ENCODE data around the gene HOXB5. TPM values are rescaled to one million over a fixed set of nuclear protein-coding genes. Genes with fewer than 3 reads are reported as not detected.

HOXB5 gene
- 1 to 10 TPM in 2 of 4 donors, under 1 TPM in 2; 0.72 to 3.3 (median 1.4) TPM for total RNA-seq

GRCh38 chr17:48593126-48593829, at the start of gene HOXB5:
TSS of gene HOXB5 (minus strand) at chr17:48593779. CDS start at chr17:48593682, 97 bp downstream.
- no peak for TF ChIP-seq CTCF (IDR thresholded peaks at IDR 0.05)
- DNase-seq (ENCODE audit: low spot score) (no peak), ATAC-seq (ENCODE audit: low FRiP score) (no peak)

GRCh38 chr17:48642843-48643696, 49.5 kb upstream of the HOXB5 start:
- DNase-seq (ENCODE audit: low spot score) = no peak
- ATAC-seq (ENCODE audit: low FRiP score) = no peak
- TF ChIP-seq CTCF (IDR thresholded peaks at IDR 0.05) = no peak

- DNase-seq (ENCODE audit: low spot score) (no peak), ATAC-seq (ENCODE audit: low FRiP score) (no peak)
- no peak for TF ChIP-seq CTCF (IDR thresholded peaks at IDR 0.05)
Observed at GRCh38 chr17:48642059-48642842, 48.7 kb upstream of the HOXB5 start.

- no peak for ATAC-seq (ENCODE audit: low FRiP score)
- no peak for TF ChIP-seq CTCF (IDR thresholded peaks at IDR 0.05)
- DNase-seq (ENCODE audit: low spot score) = no peak
Observed at GRCh38 chr17:48641541-48642058, 48.0 kb upstream of the HOXB5 start.

- ATAC-seq (ENCODE audit: low FRiP score) = no peak
- DNase-seq (ENCODE audit: low spot score) = no peak
- TF ChIP-seq CTCF (IDR thresholded peaks at IDR 0.05) = no peak
Observed at GRCh38 chr17:48640858-48641180, 47.2 kb upstream of the HOXB5 start.

- DNase-seq (ENCODE audit: low spot score) (no peak), ATAC-seq (ENCODE audit: low FRiP score) (no peak)
- TF ChIP-seq CTCF (IDR thresholded peaks at IDR 0.05) = no peak
Observed at GRCh38 chr17:48639982-48640857, 46.6 kb upstream of the HOXB5 start.

Data from omental fat pad (tissue), 4 donors.